Left lung (tissue), 10 donors: ENCODE measurements around the gene CREBBP. TPM values are rescaled to one million over a fixed set of nuclear protein-coding genes. Genes with fewer than 3 reads are reported as not detected.

Experiments
- ATAC-seq: fragments of 200-7000 bp; cut with Tn5 transposase; one replicate; pipeline ENCODE4 v1.9.1; 2020; ENCODE audit warnings: moderate library complexity
- DNase-seq, 4 donors: peaks; one replicate each; pipeline ENCODE4 v3.0.0-alpha.2; 2013 to 2020
- H3K27ac ChIP-seq, 2 donors: fragments of 200-600 bp; sonication (generic) in 1 of 2; one replicate each; pipeline versions ENCODE4 v1.5.0 to v1.8.0; 2020 to 2021
- H3K27me3 ChIP-seq, 2 donors: fragments of 200-600 bp; sonication (generic) in 1 of 2; one replicate each; pipeline versions ENCODE4 v1.5.0 to v1.8.0; 2020 to 2021
- H3K36me3 ChIP-seq, 2 donors: fragments of 200-600 bp; sonication (generic) in 1 of 2; one replicate each; pipeline versions ENCODE4 v1.5.0 to v1.8.0; 2020 to 2021
- H3K4me1 ChIP-seq, 2 donors: fragments of 200-600 bp; one replicate each; pipeline ENCODE4 v1.8.0; 2021
- H3K4me3 ChIP-seq, 2 donors: fragments of 200-600 bp; sonication (generic) in 1 of 2; one replicate each; pipeline versions ENCODE4 v1.5.0 to v1.8.0; 2020 to 2021; ENCODE audit warnings: mild to moderate bottlenecking in 1 of 2
- H3K9me3 ChIP-seq, 2 donors: fragments of 200-600 bp; sonication (generic) in 1 of 2; one replicate each; pipeline versions ENCODE4 v1.5.0 to v1.8.0; 2020 to 2021
- intact Hi-C, 2 donors: fragments of 100-400 bp; cut with DNase I; formaldehyde crosslinking; loops; one replicate each; pipeline versions ENCODE4 v1.11.2 to v1.14.2; 2022
- polyA plus RNA-seq, 6 donors: library from polyadenylated mRNA; unstranded; fragments of 120-200 nt; gene quantifications; one replicate each; pipeline ENCODE4 v1.2.1, GENCODE V29; 2013; ENCODE audit not compliant: insufficient read length in 6 of 6
- total RNA-seq, 2 donors: library from RNA; stranded (reverse); fragmentation: NEBNext Ultra II Directional; extraction: Animal tissue kit (Norgen Biotek cat#: 25700); gene quantifications; one replicate each; pipeline ENCODE4 v1.2.1, GENCODE V29; 2021
- TF ChIP-seq, protein P1 (sequence below), 2 donors: fragments of 200-600 bp; sonication (generic) in 1 of 2; IDR thresholded peaks; one replicate each; pipeline versions ENCODE4 v1.5.0 to v1.8.0; 2021; ENCODE audit warnings: antibody characterized with exemption in 2 of 2
- donor health status: DM: no; HTN: yes; CAD: no.
- donor health status: DM: no; HTN: no; CAD: no.

The CREBBP gene
- total and polyA plus RNA-seq, 8 donors: 48.3 to 112 (median 104) TPM

- DNase-seq (no peak), ATAC-seq (no peak)
- TF ChIP-seq, protein P1, sequence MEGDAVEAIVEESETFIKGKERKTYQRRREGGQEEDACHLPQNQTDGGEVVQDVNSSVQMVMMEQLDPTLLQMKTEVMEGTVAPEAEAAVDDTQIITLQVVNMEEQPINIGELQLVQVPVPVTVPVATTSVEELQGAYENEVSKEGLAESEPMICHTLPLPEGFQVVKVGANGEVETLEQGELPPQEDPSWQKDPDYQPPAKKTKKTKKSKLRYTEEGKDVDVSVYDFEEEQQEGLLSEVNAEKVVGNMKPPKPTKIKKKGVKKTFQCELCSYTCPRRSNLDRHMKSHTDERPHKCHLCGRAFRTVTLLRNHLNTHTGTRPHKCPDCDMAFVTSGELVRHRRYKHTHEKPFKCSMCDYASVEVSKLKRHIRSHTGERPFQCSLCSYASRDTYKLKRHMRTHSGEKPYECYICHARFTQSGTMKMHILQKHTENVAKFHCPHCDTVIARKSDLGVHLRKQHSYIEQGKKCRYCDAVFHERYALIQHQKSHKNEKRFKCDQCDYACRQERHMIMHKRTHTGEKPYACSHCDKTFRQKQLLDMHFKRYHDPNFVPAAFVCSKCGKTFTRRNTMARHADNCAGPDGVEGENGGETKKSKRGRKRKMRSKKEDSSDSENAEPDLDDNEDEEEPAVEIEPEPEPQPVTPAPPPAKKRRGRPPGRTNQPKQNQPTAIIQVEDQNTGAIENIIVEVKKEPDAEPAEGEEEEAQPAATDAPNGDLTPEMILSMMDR (IDR thresholded peaks at IDR 0.05): no peak
- Histone ChIP-seq H3K36me3 (peaks cover 0 to 97% of the 10 kb centered on the region in 2 donors), H3K4me1 (no peaks in the 10 kb centered on the region), H3K9me3 (no peaks in the 10 kb centered on the region), H3K27ac (no peak overlapping the region), H3K4me3 (no peak overlapping the region), H3K27me3 (no peaks in the 10 kb centered on the region)
- intact Hi-C loops: no loop called here
These were observed 119.0 kb downstream of the CREBBP start for GRCh38 chr16:3761375-3762106.

- H3K36me3 ChIP-seq: peaks cover 0 to 96% of the 10 kb centered on the region in 2 donors
- ATAC-seq (no peak), DNase-seq (no peak)
- no peaks in the 10 kb centered on the region for H3K27me3 ChIP-seq
- H3K4me1 ChIP-seq: no peaks in the 10 kb centered on the region
- no peak overlapping the region for H3K4me3 ChIP-seq
- no peak overlapping the region for H3K27ac ChIP-seq
- intact Hi-C loops: no loop called here
- no peaks in the 10 kb centered on the region for H3K9me3 ChIP-seq
- TF ChIP-seq, protein P1 (IDR thresholded peaks at IDR 0.05): no peak
These were observed 120.0 kb downstream of the CREBBP start for GRCh38 chr16:3760518-3760917.

DNA sequence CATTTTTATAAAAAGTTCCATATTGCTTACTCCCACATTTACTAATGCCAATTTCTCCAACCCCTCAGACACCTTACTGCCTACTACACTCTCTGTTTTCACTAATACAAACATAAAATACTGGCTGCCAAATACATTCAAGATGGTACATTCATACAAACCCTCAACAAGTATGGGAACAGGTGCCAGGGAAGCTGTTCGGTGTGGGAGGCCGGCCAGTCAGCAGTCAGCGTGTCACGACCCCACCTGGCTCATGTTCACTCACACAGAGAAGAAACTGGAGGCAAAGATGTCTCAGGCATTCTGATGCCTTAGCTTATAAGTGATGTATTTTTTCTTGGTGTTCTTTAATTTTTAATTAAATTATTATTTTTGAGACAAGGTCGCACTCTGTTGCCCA is 120.8 kb downstream of the CREBBP start:
- Histone ChIP-seq H3K36me3 (peaks cover 0 to 96% of the 10 kb centered on the region in 2 donors), H3K27ac (no peak overlapping the region), H3K4me1 (no peaks in the 10 kb centered on the region), H3K27me3 (no peaks in the 10 kb centered on the region), H3K9me3 (no peaks in the 10 kb centered on the region), H3K4me3 (no peak overlapping the region)
- intact Hi-C loops: no loop called here
- DNase-seq (no peak), ATAC-seq (no peak)
- TF ChIP-seq, protein P1 (IDR thresholded peaks at IDR 0.05): no peak

- intact Hi-C loops: no loop called here
- Histone ChIP-seq H3K27ac (no peak overlapping the region), H3K4me3 (no peak overlapping the region), H3K4me1 (no peaks in the 10 kb centered on the region), H3K27me3 (no peaks in the 10 kb centered on the region), H3K9me3 (no peaks in the 10 kb centered on the region), H3K36me3 (peaks cover 0 to 86% of the 10 kb centered on the region in 2 donors)
- DNase-seq: no peak
- no peak for ATAC-seq
- TF ChIP-seq, protein P1 (IDR thresholded peaks at IDR 0.05): no peak
These were observed 124.4 kb downstream of the CREBBP start for GRCh38 chr16:3756113-3756512.

- TF ChIP-seq, protein P1 (IDR thresholded peaks at IDR 0.05): no peak
- Histone ChIP-seq H3K27me3 (no peaks in the 10 kb centered on the region), H3K27ac (no peak overlapping the region), H3K9me3 (no peaks in the 10 kb centered on the region), H3K4me1 (no peaks in the 10 kb centered on the region), H3K36me3 (peaks cover 0 to 86% of the 10 kb centered on the region in 2 donors), H3K4me3 (no peak overlapping the region)
- no peak for ATAC-seq
- DNase-seq: no peak
- intact Hi-C loops: no loop called here
These were observed 125.3 kb downstream of the CREBBP start for GRCh38 chr16:3755249-3755648.
